Measurements from ENCODE around the gene TTLL13.
A peak's percentile ranks its signal among the peaks of the same experiment; 100 is the strongest.
"Not testable (repeated sequence)": the region's sequence is repeated elsewhere in the genome, so short reads cannot be mapped to it uniquely, and the experiment has no call there.

The TTLL13 gene

GRCh38 chr15:90280743-90281142 is 31.4 kb downstream of the TTLL13 start:
- H3K4me1 Mint-ChIP-seq, H3K27me3 Mint-ChIP-seq, H3K9me3 Mint-ChIP-seq, ATAC-seq, DNase-seq, H3K4me3 Mint-ChIP-seq, H3K27ac Mint-ChIP-seq: not testable (repeated sequence)

DNA sequence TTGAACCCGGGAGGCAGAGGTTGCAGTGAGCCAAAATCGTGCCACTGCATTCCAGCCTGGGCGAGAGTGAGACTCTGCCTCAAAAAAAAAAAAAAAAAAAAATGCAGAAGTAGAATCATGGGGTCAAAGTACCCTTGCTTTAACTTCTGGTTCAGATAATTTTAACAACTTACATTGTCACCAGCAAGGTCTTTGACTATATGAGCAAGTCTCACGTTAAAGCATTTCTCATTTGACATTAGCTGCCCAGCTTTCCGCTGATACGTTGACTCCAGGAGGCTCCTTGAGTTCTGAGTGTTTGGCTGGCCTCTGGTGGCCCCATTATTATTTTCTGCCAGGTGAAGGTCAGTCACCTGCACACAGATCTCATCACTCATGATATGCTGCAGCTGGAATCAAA is 32.3 kb downstream of the TTLL13 start:
- not testable (repeated sequence) for ATAC-seq, H3K4me1 Mint-ChIP-seq

DNA sequence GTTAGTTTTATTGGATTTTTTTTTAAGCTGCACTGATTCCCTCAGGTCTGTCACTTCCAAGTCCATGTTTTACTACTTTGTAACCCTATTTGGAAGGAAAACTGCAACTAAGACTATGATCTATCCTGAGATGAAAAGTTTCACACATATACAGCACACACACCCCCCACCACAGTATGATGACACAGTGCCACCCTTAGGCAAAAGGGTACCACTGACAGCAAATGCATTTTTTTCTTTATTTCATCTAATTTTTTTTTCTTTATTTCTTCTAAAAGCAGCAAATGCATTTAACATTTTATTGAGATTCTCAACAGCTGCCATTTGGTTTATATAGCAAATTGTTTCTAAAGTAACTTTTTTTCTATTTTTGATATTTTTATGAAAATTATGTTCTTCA is 37.3 kb downstream of the TTLL13 start:
- no peaks in the 10 kb centered on the region for H3K9me3 Mint-ChIP-seq
- ATAC-seq: peak; percentile 86
- DNase-seq: no peak
- no peak overlapping the region for H3K4me3 Mint-ChIP-seq
- H3K27me3 Mint-ChIP-seq: no peaks in the 10 kb centered on the region
- H3K4me1 Mint-ChIP-seq: no peaks in the 10 kb centered on the region
- H3K27ac Mint-ChIP-seq: no peak overlapping the region

More for the DNA sequence above, 32.3 kb downstream of the TTLL13 start:
- H3K4me3 Mint-ChIP-seq, H3K27me3 Mint-ChIP-seq, H3K9me3 Mint-ChIP-seq, DNase-seq: not testable (repeated sequence)
- peak overlapping the region in 1 of 2 donors; percentile 67 for H3K27ac Mint-ChIP-seq

- no peak overlapping the region for H3K27ac Mint-ChIP-seq
- H3K4me1 Mint-ChIP-seq: no peaks in the 10 kb centered on the region
- H3K27me3 Mint-ChIP-seq: no peaks in the 10 kb centered on the region
- no peak overlapping the region for H3K4me3 Mint-ChIP-seq
- DNase-seq (no peak), ATAC-seq (no peak)
- no peaks in the 10 kb centered on the region for H3K9me3 Mint-ChIP-seq
These were observed 37.7 kb downstream of the TTLL13 start for GRCh38 chr15:90287101-90287500.

DNA sequence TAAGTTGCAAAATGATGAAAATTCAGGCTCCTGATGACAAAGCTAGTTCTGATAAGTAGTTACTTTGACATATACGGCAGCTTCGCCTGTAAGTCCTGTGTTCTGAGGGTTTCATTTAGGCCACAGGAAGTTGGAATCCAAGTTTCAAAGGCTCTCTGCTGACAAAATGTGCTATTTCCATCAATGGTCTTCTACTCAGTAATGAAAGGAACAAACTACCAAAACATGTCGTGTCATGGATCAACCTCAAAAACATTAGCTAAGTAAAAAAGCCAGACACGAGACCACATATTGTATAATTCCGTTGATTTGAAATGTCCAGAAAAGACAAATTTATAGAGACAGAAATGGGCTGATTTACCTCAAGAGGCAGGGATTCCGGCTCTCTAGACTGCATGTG is 38.6 kb downstream of the TTLL13 start:
- no peak overlapping the region for H3K4me3 Mint-ChIP-seq
- ATAC-seq (no peak), DNase-seq (no peak)
- H3K9me3 Mint-ChIP-seq: no peaks in the 10 kb centered on the region
- no peak overlapping the region for H3K27ac Mint-ChIP-seq
- H3K4me1 Mint-ChIP-seq: peaks cover under 1% of the 10 kb centered on the region
- H3K27me3 Mint-ChIP-seq: no peaks in the 10 kb centered on the region

DNA sequence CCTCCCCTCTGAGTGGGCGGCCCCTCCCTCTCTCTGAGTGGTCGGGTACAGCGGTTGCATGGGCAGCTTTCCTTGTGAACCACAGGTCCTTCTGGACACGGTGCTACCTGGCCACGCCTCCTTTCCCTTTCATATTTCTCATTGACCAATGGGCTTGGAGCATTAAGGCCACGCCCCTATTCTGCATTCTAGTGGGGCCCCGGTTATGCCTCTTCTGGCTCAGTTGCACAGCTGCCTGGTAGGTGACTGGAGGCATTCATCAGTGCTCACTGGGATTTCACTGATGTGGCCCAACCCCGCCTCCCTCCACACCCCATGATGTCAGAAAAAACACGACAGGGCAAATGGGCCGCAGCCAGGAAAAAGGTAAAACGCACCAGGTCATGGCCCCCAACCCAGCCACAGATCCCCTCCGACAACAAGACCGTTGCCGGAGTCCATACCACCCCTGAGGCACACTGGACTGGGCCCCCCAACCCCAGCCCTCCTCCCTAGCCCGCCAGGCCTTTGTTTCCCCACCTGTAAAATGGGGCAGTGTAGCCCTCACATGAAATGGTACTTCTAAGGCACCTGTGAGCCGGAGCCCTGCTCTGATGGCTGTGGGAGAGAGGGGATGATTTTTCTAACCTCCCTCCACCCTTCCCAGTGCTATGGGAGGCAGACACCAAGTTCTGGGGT is 42.5 kb downstream of the TTLL13 start:
- peaks cover 22% of the 10 kb centered on the region for H3K27me3 Mint-ChIP-seq
- H3K4me1 Mint-ChIP-seq: peaks cover 22% of the 10 kb centered on the region
- peak in 1 of 2 donors; percentile 10 for DNase-seq
- H3K27ac Mint-ChIP-seq: no peak overlapping the region
- no peaks in the 10 kb centered on the region for H3K9me3 Mint-ChIP-seq
- ATAC-seq: no peak
- no peak overlapping the region for H3K4me3 Mint-ChIP-seq

DNA sequence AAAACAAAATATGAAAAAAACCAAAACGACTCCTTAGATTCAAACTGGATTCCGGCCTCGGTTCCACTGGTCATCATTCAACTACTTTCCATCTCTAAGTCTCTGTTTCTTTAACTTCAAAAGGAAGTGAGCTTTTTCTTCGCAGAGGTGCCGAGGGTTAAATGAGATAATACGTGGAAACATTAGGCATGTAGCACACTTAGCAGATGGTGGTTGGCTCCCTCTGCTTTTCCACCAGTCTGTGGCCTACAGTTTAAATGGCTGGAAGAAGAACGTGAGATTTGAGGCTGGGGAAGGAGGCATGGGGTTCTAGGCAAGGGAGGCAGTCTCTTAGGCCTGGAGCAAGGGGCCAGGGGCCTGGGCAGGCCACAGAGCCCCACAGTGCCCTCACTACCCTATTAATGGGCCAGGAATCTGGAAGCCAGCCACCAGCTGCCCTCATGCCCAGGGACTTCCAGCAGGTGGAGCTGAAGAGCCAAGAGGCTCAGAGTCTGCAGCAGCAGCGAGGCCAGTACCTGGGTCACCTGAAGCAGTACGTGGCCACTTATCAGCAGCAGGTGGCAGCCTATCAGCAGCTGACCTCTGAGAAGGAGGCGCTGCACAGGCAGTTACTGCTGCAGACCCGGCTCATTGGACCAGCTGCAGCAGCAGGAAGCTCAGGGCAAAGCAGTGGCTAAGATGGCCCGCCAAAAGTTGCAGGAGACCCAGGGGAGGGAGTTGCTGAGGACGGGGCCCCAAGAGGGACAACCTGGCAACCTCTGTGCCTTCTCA is 43.9 kb downstream of the TTLL13 start:
- H3K9me3 Mint-ChIP-seq: not testable (repeated sequence)
- Mint-ChIP-seq H3K27me3 (peaks cover 22% of the 10 kb centered on the region), H3K4me1 (peaks cover 22% of the 10 kb centered on the region), H3K4me3 (peak overlapping the region; percentile 22 to 74), H3K27ac (peak overlapping the region in 1 of 2 donors; percentile 84)
- ATAC-seq: peak; percentile 87
- DNase-seq: peak; percentile 77 to 78

DNA sequence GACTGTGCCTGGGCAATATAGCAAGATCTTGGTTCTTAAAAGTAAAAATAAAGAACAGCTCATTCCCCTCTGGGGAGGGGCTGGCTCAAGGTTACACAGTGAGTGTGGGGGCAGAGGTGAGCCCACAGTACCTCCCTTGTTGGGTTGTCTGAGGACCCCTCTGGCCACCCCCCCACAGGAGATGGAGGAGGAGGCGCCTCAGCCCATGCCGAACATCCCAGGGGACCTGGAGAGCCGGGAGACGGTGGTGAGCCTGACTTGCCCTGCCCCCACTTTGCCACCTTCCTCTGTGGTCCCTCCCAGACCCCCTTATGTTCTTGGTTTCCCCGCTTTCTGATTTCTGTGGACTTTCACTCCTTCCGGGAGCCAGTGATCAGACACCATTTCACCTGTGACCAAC is 44.8 kb downstream of the TTLL13 start:
- Mint-ChIP-seq H3K27ac (no peak overlapping the region), H3K4me1 (peaks cover 22% of the 10 kb centered on the region), H3K27me3 (peaks cover 22% of the 10 kb centered on the region), H3K9me3 (no peaks in the 10 kb centered on the region), H3K4me3 (no peak overlapping the region)
- DNase-seq (no peak), ATAC-seq (no peak)

DNA sequence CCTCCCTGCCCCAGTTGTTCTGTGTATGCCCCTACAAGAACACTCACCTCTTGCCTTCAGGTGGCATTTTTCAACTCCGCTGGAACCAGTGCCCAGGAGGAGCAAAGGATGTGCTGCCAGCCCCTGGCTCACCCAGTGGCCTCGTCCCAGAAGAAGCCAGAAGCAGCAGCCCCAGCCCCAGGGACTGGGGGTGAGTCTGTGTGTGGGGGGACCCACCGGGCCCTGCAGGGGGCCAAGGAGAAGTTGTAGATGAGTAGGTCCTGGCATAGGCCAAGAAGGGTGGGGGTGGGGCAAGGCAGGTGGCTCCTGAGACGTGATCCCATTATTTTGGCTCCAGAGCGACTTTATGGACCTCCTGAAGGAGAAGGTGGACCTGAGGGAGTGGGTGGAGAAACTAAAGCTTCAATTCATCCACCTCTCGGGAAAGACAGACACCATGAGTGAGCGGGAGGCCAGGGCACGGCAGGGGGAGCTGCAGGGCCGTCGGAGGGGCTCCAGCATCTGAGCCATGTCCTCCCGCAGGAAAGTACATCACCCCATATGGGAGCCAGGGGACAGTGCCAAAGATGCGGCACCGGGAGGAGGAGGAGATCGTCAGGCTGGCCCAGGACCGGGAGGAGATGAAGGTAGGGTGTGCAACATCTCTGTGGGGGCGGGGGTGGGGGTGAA is 45.4 kb downstream of the TTLL13 start:
- no peak overlapping the region for H3K27ac Mint-ChIP-seq
- H3K9me3 Mint-ChIP-seq: no peaks in the 10 kb centered on the region
- ATAC-seq: no peak
- DNase-seq: no peak
- peak overlapping the region in 1 of 2 donors; percentile 37 for H3K4me3 Mint-ChIP-seq
- H3K4me1 Mint-ChIP-seq: peaks cover 22% of the 10 kb centered on the region
- H3K27me3 Mint-ChIP-seq: peaks cover 22% of the 10 kb centered on the region

DNA sequence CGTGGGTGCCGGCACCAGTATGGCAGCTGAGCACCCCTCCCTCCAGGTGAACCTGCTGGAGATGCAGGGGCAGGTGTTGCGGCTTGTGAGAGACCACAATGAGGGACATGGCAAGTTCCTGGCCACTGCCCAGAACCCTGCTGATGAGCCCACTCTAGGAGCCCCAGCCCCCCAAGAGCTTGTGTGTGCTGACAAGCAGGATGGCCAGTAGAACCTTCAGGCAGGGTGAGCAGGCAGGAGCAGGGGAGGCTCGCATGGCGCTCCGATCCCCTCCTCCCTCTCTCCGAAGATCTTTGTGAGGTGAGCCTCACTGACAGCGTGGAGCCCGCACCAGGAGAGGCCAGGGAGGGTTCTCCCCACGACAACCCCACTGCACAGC is 45.9 kb downstream of the TTLL13 start:
- Mint-ChIP-seq H3K4me1 (peaks cover 22% of the 10 kb centered on the region), H3K27me3 (peaks cover 22% of the 10 kb centered on the region), H3K4me3 (no peak overlapping the region), H3K27ac (no peak overlapping the region), H3K9me3 (no peaks in the 10 kb centered on the region)
- DNase-seq: no peak
- no peak for ATAC-seq

DNA sequence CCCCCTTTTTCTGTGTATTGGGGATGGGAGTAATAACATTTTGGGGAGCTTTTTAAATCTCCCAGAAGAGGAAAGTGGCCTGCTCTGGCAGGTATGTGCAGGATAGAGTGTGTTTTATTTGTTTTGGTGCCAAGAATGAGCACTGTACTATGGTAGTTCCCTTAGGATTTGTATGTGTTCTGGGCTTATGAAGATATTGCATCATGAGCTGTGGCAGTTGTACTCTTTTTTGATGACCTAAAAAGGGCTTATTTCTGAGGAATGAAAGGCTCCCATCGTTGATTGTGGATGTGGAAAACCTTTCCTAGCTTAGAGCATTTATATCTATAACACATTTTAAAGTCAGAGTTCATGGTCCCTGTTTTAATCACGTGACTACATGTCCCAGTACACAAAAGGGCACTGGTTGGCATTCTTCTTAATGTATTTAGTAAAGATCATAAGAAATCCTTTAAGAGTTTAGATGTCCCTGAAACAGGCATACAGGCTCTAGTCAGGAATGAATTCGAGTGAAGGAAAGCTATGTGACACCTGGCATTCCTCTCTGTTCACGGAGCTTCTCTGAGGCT is 47.0 kb downstream of the TTLL13 start:
- Mint-ChIP-seq H3K27me3 (peaks cover 22% of the 10 kb centered on the region), H3K4me1 (peaks cover 32% of the 10 kb centered on the region)
- DNase-seq, ATAC-seq, H3K9me3 Mint-ChIP-seq, H3K4me3 Mint-ChIP-seq, H3K27ac Mint-ChIP-seq: not testable (repeated sequence)

- H3K4me3 Mint-ChIP-seq: no peak overlapping the region
- H3K27ac Mint-ChIP-seq: no peak overlapping the region
- ATAC-seq (no peak), DNase-seq (no peak)
- peaks cover 37% of the 10 kb centered on the region for H3K4me1 Mint-ChIP-seq
- peaks cover 22% of the 10 kb centered on the region for H3K27me3 Mint-ChIP-seq
- no peaks in the 10 kb centered on the region for H3K9me3 Mint-ChIP-seq
These were observed 47.7 kb downstream of the TTLL13 start for GRCh38 chr15:90297021-90297420.

- no peaks in the 10 kb centered on the region for H3K27me3 Mint-ChIP-seq
- no peak for DNase-seq
- H3K9me3 Mint-ChIP-seq: no peaks in the 10 kb centered on the region
- no peak for ATAC-seq
- H3K27ac Mint-ChIP-seq: no peak overlapping the region
- peaks cover 33% of the 10 kb centered on the region for H3K4me1 Mint-ChIP-seq
- no peak overlapping the region for H3K4me3 Mint-ChIP-seq
These were observed 51.2 kb downstream of the TTLL13 start for GRCh38 chr15:90300541-90300940.

DNA sequence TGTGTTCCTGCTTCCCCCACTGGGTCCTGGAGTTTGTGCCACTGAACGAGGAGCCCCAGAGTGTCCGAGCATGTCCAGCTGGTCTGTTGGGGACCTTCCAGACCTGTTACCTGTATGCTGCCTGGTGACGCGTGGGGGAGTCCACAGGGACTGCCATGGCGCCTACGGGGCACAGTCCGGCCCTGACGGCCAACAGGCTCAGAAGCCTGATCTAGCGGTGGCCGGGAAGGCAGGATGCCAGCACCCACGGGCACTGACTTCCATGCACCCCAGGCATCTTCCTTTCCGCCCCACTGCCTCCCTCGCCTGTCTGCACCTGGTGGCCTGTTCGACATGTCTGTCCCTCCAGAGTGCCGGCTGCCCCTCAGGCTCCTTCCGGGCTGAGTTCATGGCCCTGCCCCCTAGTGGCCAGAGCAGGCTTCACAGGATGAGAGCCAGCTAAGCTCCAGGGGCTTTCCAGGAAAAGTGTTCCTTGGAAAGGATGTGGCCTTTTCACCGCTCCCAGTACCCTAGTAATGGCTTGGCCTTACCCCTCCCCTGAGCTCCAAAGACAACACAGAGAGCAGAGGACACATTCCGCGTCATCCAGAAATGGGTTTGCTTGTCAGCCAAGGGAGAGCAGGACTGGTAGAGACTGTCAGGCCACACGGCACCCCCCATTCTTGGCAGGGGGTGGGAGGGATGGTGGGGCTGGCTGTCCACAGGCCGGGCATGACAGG is 51.8 kb downstream of the TTLL13 start:
- peak overlapping the region in 1 of 2 donors; percentile 61 for H3K27ac Mint-ChIP-seq
- peak overlapping the region in 1 of 2 donors; percentile 48 for H3K4me3 Mint-ChIP-seq
- no peaks in the 10 kb centered on the region for H3K9me3 Mint-ChIP-seq
- peaks cover 38% of the 10 kb centered on the region for H3K4me1 Mint-ChIP-seq
- peak; percentile 65 to 71 for DNase-seq
- no peaks in the 10 kb centered on the region for H3K27me3 Mint-ChIP-seq
- peak; percentile 80 for ATAC-seq

- Mint-ChIP-seq H3K27me3 (no peaks in the 10 kb centered on the region), H3K27ac (no peak overlapping the region), H3K4me1 (peaks cover 45% of the 10 kb centered on the region), H3K4me3 (no peak overlapping the region), H3K9me3 (no peaks in the 10 kb centered on the region)
- no peak for DNase-seq
- ATAC-seq: no peak
These were observed 52.4 kb downstream of the TTLL13 start for GRCh38 chr15:90301707-90302300.
